Neural progenitor cell (in vitro differentiated cells): ENCODE measurements around the gene HSD17B7. TPM values are rescaled to one million over a fixed set of nuclear protein-coding genes. Genes with fewer than 3 reads are reported as not detected.
A peak's percentile ranks its signal among the peaks of the same experiment; 100 is the strongest.

Experiments
- DNase-seq: peaks from one replicate; pipeline ENCODE4 v3.0.0-alpha.2; 2016; ENCODE audit warnings: low spot score
- H2AFZ ChIP-seq: fragments of 200-600 bp; sonication (generic); replicated peaks from 2 replicates; pipeline ENCODE4 v1.6.1; 2016; ENCODE audit warnings: antibody characterized with exemption
- H3F3A ChIP-seq: fragments of 200-600 bp; sonication (generic); 2 replicates; pipeline ENCODE4 v1.6.1; 2016; ENCODE audit warnings: antibody characterized with exemption, low read depth
- H3K27ac ChIP-seq: fragments of 200-600 bp; sonication (generic); 2 replicates; pipeline ENCODE4 v1.5.1; 2016; ENCODE audit warnings: mild to moderate bottlenecking
- H3K27me3 ChIP-seq: fragments of 200-600 bp; sonication (generic); 2 replicates; pipeline ENCODE4 v1.6.1; 2016; ENCODE audit warnings: mild to moderate bottlenecking, moderate library complexity
- H3K36me3 ChIP-seq: fragments of 200-600 bp; sonication (generic); 2 replicates; pipeline ENCODE4 v1.5.1; 2016
- H3K4me1 ChIP-seq: fragments of 200-600 bp; sonication (generic); 2 replicates; pipeline ENCODE4 v1.6.1; 2016; ENCODE audit warnings: mixed run types
- H3K4me2 ChIP-seq: fragments of 200-600 bp; sonication (generic); 2 replicates; pipeline ENCODE4 v1.6.1; 2016
- H3K4me3 ChIP-seq: fragments of 200-600 bp; sonication (generic); 2 replicates; pipeline ENCODE4 v1.5.1; 2016
- H3K79me2 ChIP-seq: fragments of 200-600 bp; sonication (generic); 2 replicates; pipeline ENCODE4 v1.6.1; 2016; ENCODE audit warnings: low read depth
- H3K9ac ChIP-seq: fragments of 200-600 bp; sonication (generic); 2 replicates; pipeline ENCODE4 v1.6.1; 2016
- H3K9me3 ChIP-seq: fragments of 200-600 bp; sonication (generic); 2 replicates; pipeline ENCODE4 v1.5.1; 2016; ENCODE audit warnings: low read depth
- H4K20me1 ChIP-seq: fragments of 200-600 bp; sonication (generic); 2 replicates; pipeline ENCODE4 v1.6.1; 2016; ENCODE audit warnings: low read depth
- H3K27ac Mint-ChIP-seq: 3 replicates; pipeline ENCODE4 v1.8.0; 2021; ENCODE audit warnings: mixed read lengths
- H3K27me3 Mint-ChIP-seq: 2 replicates; pipeline ENCODE4 v1.8.0; 2022; ENCODE audit warnings: low read depth, mild to moderate bottlenecking, inconsistent platforms, moderate library complexity, mixed read lengths; ENCODE audit not compliant: insufficient read depth
- H3K36me3 Mint-ChIP-seq: 3 replicates; pipeline ENCODE4 v1.8.0; 2021; ENCODE audit warnings: mixed read lengths
- H3K4me1 Mint-ChIP-seq: 3 replicates; pipeline ENCODE4 v1.8.0; 2021; ENCODE audit warnings: mixed read lengths
- H3K4me3 Mint-ChIP-seq: 3 replicates; pipeline ENCODE4 v1.8.0; 2021; ENCODE audit warnings: mild to moderate bottlenecking, moderate library complexity, mixed read lengths
- H3K9me3 Mint-ChIP-seq: 3 replicates; pipeline ENCODE4 v1.8.0; 2020; ENCODE audit warnings: mixed read lengths
- EZH2 ChIP-seq: fragments of 200-600 bp; sonication (generic); IDR thresholded peaks from 2 replicates; pipeline ENCODE4 v1.6.1; 2017; ENCODE audit warnings: antibody characterized with exemption, mild to moderate bottlenecking, moderate library complexity
- EZH2phosphoT487 ChIP-seq: fragments of 200-600 bp; sonication (generic); IDR thresholded peaks from 2 replicates; pipeline ENCODE4 v1.6.1; 2017; ENCODE audit warnings: antibody characterized with exemption
- total RNA-seq: library from RNA; depleted of rRNA; stranded (reverse); fragments of >200 nt; gene quantifications from 2 replicates; pipeline ENCODE4 v1.2.3, GENCODE V29; 2015; ENCODE audit warnings: low replicate concordance
- TF ChIP-seq, protein P1 (sequence below): fragments of 200-600 bp; sonication (generic); IDR thresholded peaks from 2 replicates; pipeline ENCODE4 v1.5.1; 2017; ENCODE audit warnings: antibody characterized with exemption, mild to moderate bottlenecking

HSD17B7 gene
- total RNA-seq, 1 donor from 2014 or later, result 48.0 TPM

DNA sequence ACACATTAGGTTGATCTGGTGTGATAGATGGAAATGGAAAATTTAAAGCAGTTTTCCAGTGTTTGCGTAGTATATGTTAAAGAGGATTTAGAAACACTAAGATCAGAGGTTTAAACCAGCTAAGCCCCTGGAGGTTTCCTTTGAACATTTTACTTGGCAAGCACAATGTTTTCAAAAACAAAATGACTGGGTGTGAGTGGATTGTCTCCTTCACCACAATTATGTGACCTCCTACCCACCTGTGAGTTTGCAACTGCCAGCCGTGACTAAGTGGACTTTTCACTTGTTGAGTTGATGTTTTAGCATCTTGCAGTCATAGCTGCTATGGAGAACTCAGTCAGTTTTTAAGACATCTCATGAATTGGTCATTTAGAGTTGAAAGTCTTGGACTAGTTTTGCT, 65.8 kb downstream of the HSD17B7 start:
- Histone ChIP-seq H3K36me3 (no peaks in the 10 kb centered on the region), H3K9ac (no peak overlapping the region), H3K4me1 (peaks cover 13% of the 10 kb centered on the region), H4K20me1 (no peaks in the 10 kb centered on the region), H2AFZ (no peak overlapping the region), H3K27me3 (no peaks in the 10 kb centered on the region), H3K9me3 (no peaks in the 10 kb centered on the region), H3K27ac (no peak overlapping the region), H3K4me3 (no peak overlapping the region), H3F3A (no peaks in the 10 kb centered on the region), H3K4me2 (no peak overlapping the region), H3K79me2 (no peaks in the 10 kb centered on the region)
- Mint-ChIP-seq H3K4me3 (no peak overlapping the region), H3K36me3 (no peaks in the 10 kb centered on the region), H3K27ac (no peak overlapping the region), H3K4me1 (peaks cover 12% of the 10 kb centered on the region), H3K27me3 (no peaks in the 10 kb centered on the region), H3K9me3 (no peaks in the 10 kb centered on the region)
- TF ChIP-seq EZH2phosphoT487 (no peak), EZH2 (no peak)
- DNase-seq, result no peak

DNA sequence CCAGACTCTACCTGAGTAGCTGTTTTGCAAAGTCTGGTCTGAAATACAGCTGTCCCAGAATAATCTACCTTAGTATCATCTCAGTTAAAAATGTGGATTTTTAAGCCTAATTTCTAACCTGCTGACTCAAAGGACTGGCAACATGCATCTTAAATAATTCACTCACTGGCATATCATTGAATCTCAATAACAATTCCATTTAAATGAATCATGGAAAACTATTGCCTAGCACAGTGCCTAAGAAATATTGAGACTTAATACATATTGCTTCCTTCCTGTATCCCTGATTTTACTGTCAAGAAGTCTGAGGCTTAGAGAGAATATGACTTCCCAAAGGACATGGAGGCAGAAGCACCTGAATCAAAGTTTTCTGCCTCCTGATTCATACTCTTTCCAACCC, 67.3 kb downstream of the HSD17B7 start:
- Histone ChIP-seq H3K27me3 (no peaks in the 10 kb centered on the region), H3K4me3 (no peak overlapping the region), H3K79me2 (no peaks in the 10 kb centered on the region), H3K27ac (no peak overlapping the region), H3K4me1 (peaks cover 24% of the 10 kb centered on the region), H3K4me2 (no peak overlapping the region), H3K9me3 (no peaks in the 10 kb centered on the region), H3K9ac (no peak overlapping the region), H3K36me3 (no peaks in the 10 kb centered on the region), H4K20me1 (no peaks in the 10 kb centered on the region), H3F3A (no peaks in the 10 kb centered on the region), H2AFZ (no peak overlapping the region)
- peaks cover 19% of the 10 kb centered on the region for H3K4me1 Mint-ChIP-seq
- no peaks in the 10 kb centered on the region for H3K9me3 Mint-ChIP-seq
- no peaks in the 10 kb centered on the region for H3K36me3 Mint-ChIP-seq
- H3K4me3 Mint-ChIP-seq, result no peak overlapping the region
- no peak for DNase-seq
- no peaks in the 10 kb centered on the region for H3K27me3 Mint-ChIP-seq
- TF ChIP-seq, protein P1, sequence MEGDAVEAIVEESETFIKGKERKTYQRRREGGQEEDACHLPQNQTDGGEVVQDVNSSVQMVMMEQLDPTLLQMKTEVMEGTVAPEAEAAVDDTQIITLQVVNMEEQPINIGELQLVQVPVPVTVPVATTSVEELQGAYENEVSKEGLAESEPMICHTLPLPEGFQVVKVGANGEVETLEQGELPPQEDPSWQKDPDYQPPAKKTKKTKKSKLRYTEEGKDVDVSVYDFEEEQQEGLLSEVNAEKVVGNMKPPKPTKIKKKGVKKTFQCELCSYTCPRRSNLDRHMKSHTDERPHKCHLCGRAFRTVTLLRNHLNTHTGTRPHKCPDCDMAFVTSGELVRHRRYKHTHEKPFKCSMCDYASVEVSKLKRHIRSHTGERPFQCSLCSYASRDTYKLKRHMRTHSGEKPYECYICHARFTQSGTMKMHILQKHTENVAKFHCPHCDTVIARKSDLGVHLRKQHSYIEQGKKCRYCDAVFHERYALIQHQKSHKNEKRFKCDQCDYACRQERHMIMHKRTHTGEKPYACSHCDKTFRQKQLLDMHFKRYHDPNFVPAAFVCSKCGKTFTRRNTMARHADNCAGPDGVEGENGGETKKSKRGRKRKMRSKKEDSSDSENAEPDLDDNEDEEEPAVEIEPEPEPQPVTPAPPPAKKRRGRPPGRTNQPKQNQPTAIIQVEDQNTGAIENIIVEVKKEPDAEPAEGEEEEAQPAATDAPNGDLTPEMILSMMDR, result no peak
- TF ChIP-seq EZH2 (no peak), EZH2phosphoT487 (no peak)
- H3K27ac Mint-ChIP-seq, result no peak overlapping the region

DNA sequence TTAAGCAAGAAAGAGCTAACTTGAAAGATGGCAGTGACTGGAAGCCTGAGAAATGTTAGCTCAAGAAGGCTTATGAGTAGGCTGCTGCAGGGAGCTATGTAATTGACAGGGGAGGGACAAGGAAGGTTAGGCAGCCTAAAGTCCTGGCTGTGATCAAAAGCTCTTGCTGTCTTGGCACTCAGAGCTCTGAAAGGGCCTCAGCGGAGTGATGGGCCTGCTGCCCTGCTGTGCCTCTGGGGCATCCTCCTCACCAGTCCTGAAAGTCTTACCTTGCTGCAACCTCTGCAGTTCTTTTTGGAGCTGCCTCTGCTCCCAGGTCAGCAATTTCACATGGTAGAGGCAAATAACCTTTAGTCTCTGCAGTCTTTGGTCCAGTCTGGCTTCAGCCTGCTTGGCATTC, 68.7 kb downstream of the HSD17B7 start:
- Histone ChIP-seq H3K9me3 (no peaks in the 10 kb centered on the region), H3K4me1 (peaks cover 24% of the 10 kb centered on the region), H3K36me3 (no peaks in the 10 kb centered on the region), H3F3A (no peaks in the 10 kb centered on the region), H4K20me1 (no peaks in the 10 kb centered on the region), H3K4me3 (no peak overlapping the region), H2AFZ (peak overlapping the region; percentile 59), H3K79me2 (no peaks in the 10 kb centered on the region), H3K9ac (no peak overlapping the region), H3K27ac (no peak overlapping the region), H3K27me3 (no peaks in the 10 kb centered on the region), H3K4me2 (no peak overlapping the region)
- Mint-ChIP-seq H3K9me3 (peaks cover 2% of the 10 kb centered on the region), H3K36me3 (no peaks in the 10 kb centered on the region), H3K27ac (no peak overlapping the region), H3K4me3 (no peak overlapping the region), H3K27me3 (peaks cover 4% of the 10 kb centered on the region), H3K4me1 (peaks cover 19% of the 10 kb centered on the region)
- peak; percentile 16 for DNase-seq
- TF ChIP-seq EZH2phosphoT487, result no peak
- TF ChIP-seq, protein P1, result no peak
- no peak for TF ChIP-seq EZH2

DNA sequence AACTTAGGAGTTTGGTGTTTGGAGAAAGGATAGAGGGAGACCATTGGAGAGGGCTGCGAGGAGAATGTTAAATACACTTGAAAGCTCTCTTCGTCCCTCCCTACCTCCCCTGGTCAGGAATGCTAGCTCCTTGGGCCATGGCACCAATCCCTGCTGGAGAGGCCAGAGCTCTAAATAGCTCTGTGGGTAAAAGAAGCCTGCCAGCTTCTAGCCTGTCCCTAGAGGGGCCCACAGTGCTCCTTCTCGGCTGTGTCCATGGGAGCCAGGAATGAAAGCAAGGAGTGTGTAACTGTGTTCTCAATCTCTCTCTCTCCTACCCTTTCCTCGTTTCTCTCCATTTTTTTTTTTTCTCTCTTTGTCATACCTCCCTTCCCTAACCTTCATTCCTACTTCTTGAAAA, 70.6 kb downstream of the HSD17B7 start, which contains the start of gene CCDC190:
Gene CCDC190 (minus strand): TSS at position 75 of the 400 bp plus-strand sequence. CDS start 1,529 bp downstream, outside the sequence.
- Mint-ChIP-seq H3K27ac (peak within 1 kb of the TSS; percentile 51), H3K27me3 (peaks cover 4% of the 10 kb centered on the region), H3K4me3 (no peak within 1 kb of the TSS), H3K4me1 (peaks cover 14% of the 10 kb centered on the region), H3K36me3 (no peaks in the 10 kb centered on the region), H3K9me3 (peaks cover 2% of the 10 kb centered on the region)
- H3K4me1 ChIP-seq, result peaks cover 24% of the 10 kb centered on the region
- H3K27me3 ChIP-seq, result no peaks in the 10 kb centered on the region
- H3K79me2 ChIP-seq, result no peaks in the 10 kb centered on the region
- H3K4me3 ChIP-seq, result no peak within 1 kb of the TSS
- no peak for DNase-seq
- H3K9ac ChIP-seq, result no peak within 1 kb of the TSS
- H2AFZ ChIP-seq, result peak within 1 kb of the TSS; percentile 13
- no peak within 1 kb of the TSS for H3K27ac ChIP-seq
- no peaks in the 10 kb centered on the region for H4K20me1 ChIP-seq
- TF ChIP-seq EZH2phosphoT487 (no peak), EZH2 (no peak)
- TF ChIP-seq, protein P1, result no peak
- H3F3A ChIP-seq, result no peaks in the 10 kb centered on the region
- H3K4me2 ChIP-seq, result no peak within 1 kb of the TSS
- no peaks in the 10 kb centered on the region for H3K9me3 ChIP-seq
- H3K36me3 ChIP-seq, result no peaks in the 10 kb centered on the region
